HEK293 (cell line): ENCODE data around the gene NPW.

Experiments
- BCL11B ChIP-seq: fragments of 450-650 bp; formaldehyde crosslinking; IDR thresholded peaks from 2 replicates; pipeline ENCODE4 v1.5.1; 2016; ENCODE audit warnings: low read depth, missing biosample characterization, missing genetic modification characterization
- GLIS2 ChIP-seq: fragments of 450-650 bp; formaldehyde crosslinking; IDR thresholded peaks from 2 replicates; pipeline ENCODE4 v1.5.1; 2016; ENCODE audit warnings: missing biosample characterization, missing genetic modification characterization
- IKZF3 ChIP-seq: fragments of 450-650 bp; IDR thresholded peaks from 2 replicates; pipeline ENCODE4 v1.5.0; 2018; ENCODE audit warnings: missing biosample characterization, mild to moderate bottlenecking, missing genetic modification characterization, moderate library complexity
- KLF16 ChIP-seq: fragments of 450-650 bp; formaldehyde crosslinking; IDR thresholded peaks from 2 replicates; pipeline ENCODE4 v1.5.1; 2017; ENCODE audit warnings: missing biosample characterization, missing genetic modification characterization
- PBX3 ChIP-seq: sonication (generic); formaldehyde crosslinking; IDR thresholded peaks from 2 replicates; pipeline ENCODE4 v1.8.1; 2022; ENCODE audit warnings: mild to moderate bottlenecking, moderate library complexity, missing genetic modification reagents
- PRDM6 ChIP-seq: fragments of 450-650 bp; formaldehyde crosslinking; IDR thresholded peaks from 2 replicates; pipeline ENCODE4 v1.5.1; 2017; ENCODE audit warnings: missing biosample characterization, missing genetic modification characterization
- RBAK ChIP-seq: fragments of 450-650 bp; formaldehyde crosslinking; IDR thresholded peaks from 2 replicates; pipeline ENCODE4 v1.5.1; 2016; ENCODE audit warnings: missing biosample characterization, missing genetic modification characterization
- SP2 ChIP-seq: fragments of 450-650 bp; formaldehyde crosslinking; IDR thresholded peaks from 2 replicates; pipeline ENCODE4 v1.5.1; 2016; ENCODE audit warnings: missing biosample characterization, missing genetic modification characterization
- SP7 ChIP-seq: fragments of 450-650 bp; formaldehyde crosslinking; IDR thresholded peaks from 2 replicates; pipeline ENCODE4 v1.5.1; 2016; ENCODE audit warnings: missing biosample characterization, missing genetic modification characterization
- WT1 ChIP-seq: fragments of 450-650 bp; formaldehyde crosslinking; IDR thresholded peaks from 2 replicates; pipeline ENCODE4 v1.5.1; 2016; ENCODE audit warnings: missing biosample characterization, missing genetic modification characterization
- ZBTB20 ChIP-seq: fragments of 450-650 bp; formaldehyde crosslinking; IDR thresholded peaks from 2 replicates; pipeline ENCODE4 v1.5.1; 2016; ENCODE audit warnings: missing biosample characterization, missing genetic modification characterization
- ZEB2 ChIP-seq: fragments of 450-650 bp; formaldehyde crosslinking; IDR thresholded peaks from 2 replicates; pipeline ENCODE4 v1.5.1; 2016; ENCODE audit warnings: missing biosample characterization, missing genetic modification characterization
- ZFP69B ChIP-seq: fragments of 450-650 bp; formaldehyde crosslinking; IDR thresholded peaks from 2 replicates; pipeline ENCODE4 v1.5.1; 2016; ENCODE audit warnings: missing biosample characterization, missing genetic modification characterization
- ZNF146 ChIP-seq: fragments of 450-650 bp; formaldehyde crosslinking; IDR thresholded peaks from 2 replicates; pipeline ENCODE4 v1.5.1; 2016; ENCODE audit warnings: missing biosample characterization, missing genetic modification characterization
- ZNF148 ChIP-seq: fragments of 450-650 bp; formaldehyde crosslinking; IDR thresholded peaks from 2 replicates; pipeline ENCODE4 v1.5.0; 2017; ENCODE audit warnings: missing biosample characterization, missing genetic modification characterization, borderline replicate concordance
- ZNF18 ChIP-seq: fragments of 450-650 bp; formaldehyde crosslinking; IDR thresholded peaks from 2 replicates; pipeline ENCODE4 v1.5.1; 2016; ENCODE audit warnings: missing biosample characterization, missing genetic modification characterization
- ZNF19 ChIP-seq: fragments of 450-650 bp; formaldehyde crosslinking; IDR thresholded peaks from 2 replicates; pipeline ENCODE4; 2016; ENCODE audit warnings: missing biosample characterization, missing genetic modification characterization, low read depth
- ZNF366 ChIP-seq: fragments of 450-650 bp; formaldehyde crosslinking; conservative IDR thresholded peaks from 2 replicates; pipeline ENCODE4 v1.5.1; 2016; ENCODE audit warnings: missing biosample characterization, missing genetic modification characterization
- ZNF398 ChIP-seq: fragments of 450-650 bp; formaldehyde crosslinking; IDR thresholded peaks from 2 replicates; pipeline ENCODE4 v1.5.1; 2017; ENCODE audit warnings: missing biosample characterization, missing genetic modification characterization
- ZNF621 ChIP-seq: fragments of 450-650 bp; formaldehyde crosslinking; IDR thresholded peaks from 2 replicates; pipeline ENCODE4 v1.5.1; 2017; ENCODE audit warnings: missing biosample characterization, missing genetic modification characterization
- ZNF692 ChIP-seq: fragments of 450-650 bp; formaldehyde crosslinking; IDR thresholded peaks from 2 replicates; pipeline ENCODE4 v1.5.1; 2016; ENCODE audit warnings: missing biosample characterization, missing genetic modification characterization
- ZNF837 ChIP-seq: fragments of 450-650 bp; formaldehyde crosslinking; IDR thresholded peaks from 2 replicates; pipeline ENCODE4 v1.5.1; 2016; ENCODE audit warnings: missing biosample characterization, missing genetic modification characterization
- ZSCAN18 ChIP-seq: fragments of 450-650 bp; formaldehyde crosslinking; IDR thresholded peaks from 2 replicates; pipeline ENCODE4 v1.5.1; 2016; ENCODE audit warnings: missing biosample characterization, missing genetic modification characterization
- ZSCAN5A ChIP-seq: fragments of 450-650 bp; formaldehyde crosslinking; IDR thresholded peaks from 2 replicates; pipeline ENCODE4 v1.5.1; 2016; ENCODE audit warnings: missing biosample characterization, missing genetic modification characterization

NPW gene

GRCh38 chr16:2008009-2008526 lies 11.5 kb upstream of the NPW start (continued):
- peak; percentile 66 for TF ChIP-seq ZNF692
- TF ChIP-seq RBAK (tag by site-specific recombination), result no peak
- TF ChIP-seq ZNF18 (tag by site-specific recombination), result no peak
- TF ChIP-seq ZNF148 (tag by site-specific recombination), result no peak
- no peak for TF ChIP-seq ZNF398
- no peak for TF ChIP-seq ZSCAN18 (tag by site-specific recombination)
- peak; percentile 38; the same call in 1 of the 2 replicates for TF ChIP-seq ZFP69B (tag by site-specific recombination)
- peak; percentile 69 for TF ChIP-seq ZNF366 (tag by site-specific recombination)
- TF ChIP-seq IKZF3 (tag by site-specific recombination), result peak; percentile 81
- TF ChIP-seq KLF16 (tag by site-specific recombination), result peak; percentile 52
- no peak for TF ChIP-seq ZNF837
- no peak for TF ChIP-seq ZNF146 (tag by site-specific recombination)
- TF ChIP-seq GLIS2, result peak; percentile 18; the same call in 1 of the 2 replicates
- TF ChIP-seq ZSCAN5A (tag by site-specific recombination), result no peak
- no peak; the same call in 1 of the 2 replicates for TF ChIP-seq SP2 (tag by site-specific recombination)
- TF ChIP-seq ZEB2 (tag by site-specific recombination), result peak; percentile 59; the same call in 1 of the 2 replicates
- no peak for TF ChIP-seq PBX3
- no peak for TF ChIP-seq ZNF621 (tag by site-specific recombination)
- TF ChIP-seq ZNF19 (tag by site-specific recombination), result no peak
- no peak for TF ChIP-seq PRDM6 (tag by site-specific recombination)
- no peak for TF ChIP-seq BCL11B
- no peak for TF ChIP-seq WT1
- peak; percentile 30; the same call in 1 of the 2 replicates for TF ChIP-seq SP7 (tag by site-specific recombination)
- no peak for TF ChIP-seq ZBTB20 (tag by site-specific recombination)
